ENCODE measurements around the gene IFI27L2.

IFI27L2 gene

DNA sequence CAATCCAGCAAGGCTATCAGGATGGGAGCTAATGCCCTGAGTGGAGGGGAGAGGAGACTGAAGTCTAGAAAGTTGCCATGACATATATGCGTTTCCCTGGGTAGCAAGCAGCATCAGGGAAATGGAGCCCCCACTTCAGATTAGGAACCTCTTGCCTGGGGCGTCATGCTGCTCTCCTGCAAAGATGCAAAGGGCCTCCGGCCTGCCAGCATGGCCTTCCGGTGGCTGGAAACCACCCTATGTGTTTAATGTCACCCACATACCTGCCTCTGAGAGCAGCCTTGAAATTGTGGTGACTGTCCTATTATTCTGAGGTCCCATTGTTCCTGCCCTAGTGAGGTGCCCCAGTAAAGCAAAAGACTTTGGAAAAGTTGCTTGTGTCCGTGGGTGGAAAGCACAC lies 10.0 kb upstream of the IFI27L2 start:
- no peak overlapping the region for H3K4me3 ChIP-seq (ENCODE audit: low read depth, low read length)
- TF ChIP-seq, protein P1, sequence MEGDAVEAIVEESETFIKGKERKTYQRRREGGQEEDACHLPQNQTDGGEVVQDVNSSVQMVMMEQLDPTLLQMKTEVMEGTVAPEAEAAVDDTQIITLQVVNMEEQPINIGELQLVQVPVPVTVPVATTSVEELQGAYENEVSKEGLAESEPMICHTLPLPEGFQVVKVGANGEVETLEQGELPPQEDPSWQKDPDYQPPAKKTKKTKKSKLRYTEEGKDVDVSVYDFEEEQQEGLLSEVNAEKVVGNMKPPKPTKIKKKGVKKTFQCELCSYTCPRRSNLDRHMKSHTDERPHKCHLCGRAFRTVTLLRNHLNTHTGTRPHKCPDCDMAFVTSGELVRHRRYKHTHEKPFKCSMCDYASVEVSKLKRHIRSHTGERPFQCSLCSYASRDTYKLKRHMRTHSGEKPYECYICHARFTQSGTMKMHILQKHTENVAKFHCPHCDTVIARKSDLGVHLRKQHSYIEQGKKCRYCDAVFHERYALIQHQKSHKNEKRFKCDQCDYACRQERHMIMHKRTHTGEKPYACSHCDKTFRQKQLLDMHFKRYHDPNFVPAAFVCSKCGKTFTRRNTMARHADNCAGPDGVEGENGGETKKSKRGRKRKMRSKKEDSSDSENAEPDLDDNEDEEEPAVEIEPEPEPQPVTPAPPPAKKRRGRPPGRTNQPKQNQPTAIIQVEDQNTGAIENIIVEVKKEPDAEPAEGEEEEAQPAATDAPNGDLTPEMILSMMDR (IDR thresholded peaks at IDR 0.05; ENCODE audit: low read depth, low read length), result no peak

DNA sequence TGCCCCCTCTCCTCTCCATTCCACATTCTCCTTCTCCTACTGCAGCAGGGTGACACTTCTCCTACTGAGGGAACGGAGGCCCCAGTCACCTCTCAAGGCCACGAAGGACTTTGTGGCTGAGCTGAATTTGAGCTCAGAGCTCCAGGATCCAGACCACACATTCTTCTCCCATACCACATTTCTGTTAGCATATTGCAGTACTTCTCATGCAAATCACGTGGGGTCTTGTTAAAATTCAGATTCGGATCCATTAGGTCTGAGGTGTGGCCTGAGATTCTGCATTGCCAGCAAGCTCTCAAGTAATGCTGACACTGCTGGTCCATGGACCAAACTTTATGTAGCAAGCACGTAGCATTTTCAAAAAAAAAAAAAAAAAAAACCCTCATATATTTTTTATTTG lies 9.6 kb upstream of the IFI27L2 start:
- TF ChIP-seq, protein P1 (IDR thresholded peaks at IDR 0.05; ENCODE audit: low read depth, low read length), result no peak
- no peak overlapping the region for H3K4me3 ChIP-seq (ENCODE audit: low read depth, low read length)

DNA sequence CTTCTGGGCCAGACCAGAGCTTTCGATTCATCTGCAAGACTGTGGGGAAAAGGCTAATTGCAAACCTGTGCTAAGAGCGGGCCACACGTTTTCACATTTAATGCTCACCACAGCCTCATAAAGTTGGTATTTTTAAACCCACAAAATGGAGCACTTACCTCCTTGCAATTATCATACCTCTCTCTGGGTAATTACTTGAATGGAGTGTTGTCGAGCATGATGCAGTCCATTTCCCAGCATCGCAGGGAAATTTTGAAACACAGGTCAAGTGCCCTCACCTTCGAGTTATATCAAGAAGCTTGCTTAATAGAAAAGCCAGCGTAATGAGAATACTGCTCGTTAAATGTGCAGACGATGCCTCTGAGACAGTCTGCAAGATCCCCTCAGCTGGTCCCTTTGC lies 8.8 kb upstream of the IFI27L2 start:
- H3K4me3 ChIP-seq (ENCODE audit: low read depth, low read length), result no peak overlapping the region
- TF ChIP-seq, protein P1 (IDR thresholded peaks at IDR 0.05; ENCODE audit: low read depth, low read length), result no peak

DNA sequence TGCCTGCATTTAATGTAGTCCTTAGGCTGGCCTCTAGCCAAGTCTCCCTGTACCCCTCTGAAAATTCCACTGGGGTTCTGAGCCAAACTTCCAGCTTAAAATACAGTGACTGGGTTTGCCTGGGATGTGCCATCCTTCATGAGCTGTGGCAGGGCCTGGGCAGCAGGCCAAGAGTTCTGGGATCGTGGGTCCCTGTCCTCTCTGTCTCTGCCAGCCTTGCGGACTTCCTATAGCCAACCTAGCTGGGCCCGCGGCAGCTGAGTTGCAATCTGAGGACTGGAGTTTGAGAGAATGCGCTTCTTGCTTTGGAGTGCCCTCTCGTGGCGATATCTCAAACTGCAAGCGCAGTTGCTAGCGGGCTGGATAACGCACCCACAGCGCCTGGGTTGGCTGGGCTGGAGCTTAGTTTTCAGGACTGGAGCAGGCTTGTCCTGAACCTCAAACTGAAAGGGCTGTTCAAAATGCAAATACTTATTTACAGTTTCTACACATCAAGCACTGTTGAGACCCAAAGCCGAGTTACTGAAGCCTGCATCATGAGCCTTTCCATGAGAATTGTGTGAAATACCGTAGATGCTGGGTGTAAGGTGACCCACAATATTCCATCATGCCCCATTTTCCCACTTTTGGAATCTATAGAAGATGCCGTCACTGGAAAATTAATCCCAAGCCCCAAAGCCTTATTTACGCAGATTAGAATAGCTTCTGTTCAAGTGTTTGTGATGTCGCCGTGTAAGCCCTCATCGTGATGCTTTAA lies 7.3 kb upstream of the IFI27L2 start:
- no peak overlapping the region for H3K4me3 ChIP-seq (ENCODE audit: low read depth, low read length)
- TF ChIP-seq, protein P1 (IDR thresholded peaks at IDR 0.05; ENCODE audit: low read depth, low read length), result peak; percentile 98

DNA sequence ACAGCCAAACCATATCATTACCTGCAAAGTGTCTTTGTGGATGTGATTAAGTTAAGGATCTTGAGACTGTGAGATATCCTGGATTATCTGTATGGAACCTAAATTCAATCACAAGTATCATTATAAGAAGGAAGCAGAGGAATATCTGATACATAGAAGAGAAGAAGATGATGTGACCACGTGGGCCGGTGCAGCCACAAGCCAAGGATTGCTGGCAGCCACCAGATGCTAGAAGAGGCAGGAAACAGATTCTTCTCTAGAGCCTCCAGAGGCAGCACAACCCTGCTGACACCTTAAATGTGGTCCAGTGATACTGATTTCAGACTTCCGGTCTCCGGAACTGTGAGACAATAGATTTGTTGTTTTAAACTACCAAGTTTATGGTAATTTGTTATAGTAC lies 6.1 kb upstream of the IFI27L2 start:
- H3K4me3 ChIP-seq (ENCODE audit: low read depth, low read length), result no peak overlapping the region
- TF ChIP-seq, protein P1 (IDR thresholded peaks at IDR 0.05; ENCODE audit: low read depth, low read length), result no peak

- no peak overlapping the region for H3K4me3 ChIP-seq (ENCODE audit: low read depth, low read length)
- TF ChIP-seq, protein P1 (IDR thresholded peaks at IDR 0.05; ENCODE audit: low read depth, low read length), result peak; percentile 55; the same call in 1 of the 2 replicates
These were observed 3.0 kb upstream of the IFI27L2 start for GRCh38 chr14:94132285-94132887.

DNA sequence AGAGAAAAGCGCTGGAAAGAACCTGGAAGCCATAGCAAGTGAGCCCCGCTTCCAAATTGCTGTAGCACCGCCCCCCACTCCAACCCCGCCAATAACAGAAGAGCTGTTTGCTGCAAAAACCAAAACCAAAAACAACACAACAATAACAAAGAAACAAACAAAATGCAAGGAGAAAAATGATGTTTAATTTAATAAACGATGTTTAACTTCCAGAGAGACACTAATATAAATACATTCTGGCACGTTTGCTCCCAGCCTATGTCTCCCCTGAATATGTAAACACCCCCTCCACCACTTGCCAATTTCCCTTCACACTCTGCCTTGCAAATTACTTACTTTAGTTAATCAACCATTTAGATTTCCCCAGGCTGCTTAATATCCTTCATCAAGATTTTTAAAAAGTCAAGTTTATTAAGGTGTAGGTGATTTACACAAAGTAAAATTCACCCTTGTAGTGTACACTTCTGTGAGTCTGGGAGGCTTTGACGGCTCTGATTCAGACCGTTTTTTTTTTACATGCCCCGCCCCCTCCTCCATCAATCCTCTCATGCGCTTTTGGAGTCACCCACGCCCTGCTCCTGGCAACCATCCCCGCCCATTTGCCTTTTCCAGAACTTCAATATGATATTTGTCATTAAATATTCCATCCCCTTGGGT lies 482 bp upstream of the IFI27L2 start:
- H3K4me3 ChIP-seq (ENCODE audit: low read depth, low read length), result peak overlapping the region; percentile 68
- TF ChIP-seq, protein P1 (IDR thresholded peaks at IDR 0.05; ENCODE audit: low read depth, low read length), result no peak
